ENCODE data around the gene CPXCR1. TPM values are rescaled to one million over a fixed set of nuclear protein-coding genes. Genes with fewer than 3 reads are reported as not detected.
"Not testable (repeated sequence)": the region's sequence is repeated elsewhere in the genome, so short reads cannot be mapped to it uniquely, and the experiment has no call there.

The CPXCR1 gene
- not detected for polyA plus RNA-seq (ENCODE audit: insufficient read length in 10 of 10)
- long read RNA-seq, donor 1, result 0 reads
- long read RNA-seq, donor 2, result 0 reads
- long read RNA-seq, donor 3, result 0 reads
- long read RNA-seq, donor 4, result 0 reads
- long read RNA-seq, donor 5, result 0 reads
- long read RNA-seq, donor 6, result 0 reads
- long read RNA-seq, donor 7, result 0 reads
- long read RNA-seq, donor 8, result 0 reads
- long read RNA-seq, donor 9, result 0 reads

- no peak for DNase-seq
These were observed at the start of gene CPXCR1 for GRCh38 chrX:88746925-88747324. Gene CPXCR1 (plus strand): TSS chrX:88747225. CDS start chrX:88753415, 6,190 bp downstream.

DNA sequence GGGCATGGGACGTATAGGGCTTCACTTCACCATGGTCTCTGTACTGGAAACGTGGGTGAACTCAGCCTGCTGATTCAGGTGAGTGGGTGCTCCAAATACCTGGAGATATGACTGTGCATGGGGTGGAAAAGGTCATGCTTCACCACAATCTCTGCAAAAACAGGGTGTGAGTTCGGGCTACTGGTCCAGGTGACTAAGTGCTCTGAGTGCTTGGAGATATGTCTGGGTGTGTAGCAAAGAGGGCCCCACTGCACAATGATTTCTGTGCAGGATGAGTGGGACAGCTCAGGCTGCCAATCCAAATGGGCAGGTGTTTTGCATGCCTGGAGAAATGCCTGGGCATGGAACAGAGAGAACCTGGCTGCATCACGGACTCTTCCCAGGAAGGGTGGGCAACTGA is 11.2 kb upstream of the CPXCR1 start:
- DNase-seq, result no peak

GRCh38 chrX:88746215-88746614 is 810 bp upstream of the CPXCR1 start:
- not testable (repeated sequence) for DNase-seq

GRCh38 chrX:88752339-88752738 is 5.3 kb downstream of the CPXCR1 start:
- not testable (repeated sequence) for DNase-seq

GRCh38 chrX:88789825-88790224 is 42.8 kb downstream of the CPXCR1 start:
- DNase-seq, result no peak

All from muscle of back (tissue), 13 donors.